ENCODE data around the gene ABCA13.

- TF ChIP-seq CTCF (IDR thresholded peaks at IDR 0.05), result no peak
- no peak for TF ChIP-seq RAD21 (IDR thresholded peaks at IDR 0.05; ENCODE audit: low read length)
- no peak for TF ChIP-seq MAX (IDR thresholded peaks at IDR 0.05; ENCODE audit: low read depth)
- no peak for TF ChIP-seq EP300 (IDR thresholded peaks at IDR 0.05; ENCODE audit: borderline replicate concordance in 1 of 2, low read depth in 1 of 2, low read length in 1 of 2)
- no peak for TF ChIP-seq SIN3A (IDR thresholded peaks at IDR 0.05; ENCODE audit: borderline replicate concordance, low read depth, low read length)
- no peak for TF ChIP-seq EZH2phosphoT487 (IDR thresholded peaks at IDR 0.05; ENCODE audit: borderline replicate concordance, low read depth)
These were observed 219.4 kb downstream of the ABCA13 start for GRCh38 chr7:48390388-48391327.
